GM12878 (cell line): ENCODE data around the gene NHS. TPM values are rescaled to one million over a fixed set of nuclear protein-coding genes. Genes with fewer than 3 reads are reported as not detected.

Experiments
- ATAC-seq: fragments of 200-7000 bp; cut with Tn5 transposase; 3 replicates; pipeline ENCODE4 v1.9.1; 2020; ENCODE audit warnings: mild to moderate bottlenecking, moderate library complexity
- BruUV-seq: library from RNA; stranded (reverse); fragments of 400-500 nt; replicated peaks from 2 replicates; lab custom pipeline; 2021; lab: Mats Ljungman, UMichigan
- CTCF ChIA-PET: fragments of 300-600 bp; sonication (Branson Sonifier 250); formaldehyde crosslinking; extraction: SDS; loops from one replicate; lab custom pipeline; 2021; ENCODE audit warnings: inconsistent platforms; lab: Yijun Ruan, JAX
- POLR2A ChIA-PET: fragments of 350-600 bp; formaldehyde crosslinking; extraction: SDS; loops from one replicate; lab custom pipeline; 2021; ENCODE audit warnings: inconsistent platforms; lab: Charles Lee
- RAD21 ChIA-PET: fragments of 300-600 bp; sonication (Branson Sonifier 250); formaldehyde crosslinking; loops from one replicate; lab custom pipeline; 2023; ENCODE audit warnings: antibody characterized with exemption; ENCODE audit not compliant: unreplicated experiment; lab: Charles Lee
- SMC1A ChIA-PET: fragments of 300-600 bp; sonication (Branson Sonifier 250); formaldehyde crosslinking; loops from one replicate; lab custom pipeline; 2023; ENCODE audit not compliant: unreplicated experiment, uncharacterized antibody; lab: Charles Lee
- DNase-seq: peaks from one replicate; pipeline ENCODE4 v3.0.0-alpha.2; 2011; ENCODE audit warnings: low read depth, low spot score
- FAIRE-seq: peaks from 3 replicates; lab custom pipeline; 2011; peaks lifted over from hg19 to GRCh38; lab: Jason Lieb, UNC
- H2AFZ ChIP-seq: 2 replicates; pipeline ENCODE4 v1.6.0; 2011; ENCODE audit warnings: low read depth, low read length, control low read depth; ENCODE audit not compliant: control insufficient read depth
- H3K27ac ChIP-seq: 2 replicates; pipeline ENCODE4 v1.5.1; 2011; ENCODE audit warnings: control low read depth; ENCODE audit not compliant: control insufficient read depth, insufficient read depth
- H3K27me3 ChIP-seq, 2 experiments: replicated peaks in 1 of 2; 2 replicates each; pipeline versions ENCODE4 v1.6.0 to v1.6.1; 2011; ENCODE audit warnings: low read length in 1 of 2; ENCODE audit not compliant: control insufficient read depth in 2 of 2, insufficient read depth in 2 of 2
- H3K36me3 ChIP-seq, 2 experiments: 2 replicates each; pipeline ENCODE4 v1.5.1; 2011; ENCODE audit warnings: low read length in 1 of 2; ENCODE audit not compliant: control insufficient read depth in 2 of 2, insufficient read depth in 2 of 2
- H3K4me1 ChIP-seq: 2 replicates; pipeline ENCODE4 v1.6.1; 2011; ENCODE audit warnings: mild to moderate bottlenecking, low read length, moderate library complexity, mixed read lengths; ENCODE audit not compliant: control insufficient read depth, insufficient read depth
- H3K4me2 ChIP-seq: 2 replicates; pipeline ENCODE4 v1.6.0; 2011; ENCODE audit warnings: control low read depth; ENCODE audit not compliant: control insufficient read depth, insufficient read depth
- H3K4me3 ChIP-seq: fragments of 200-600 bp; sonication (generic); 2 replicates; pipeline ENCODE4 v1.5.1; 2016
- H3K79me2 ChIP-seq: 2 replicates; pipeline ENCODE4 v1.6.0; 2011; ENCODE audit warnings: low read length; ENCODE audit not compliant: control insufficient read depth, insufficient read depth
- H3K9ac ChIP-seq: 2 replicates; pipeline ENCODE4 v1.8.0; 2011; ENCODE audit warnings: low read length, control low read depth, mixed read lengths; ENCODE audit not compliant: control insufficient read depth, insufficient read depth
- H3K9me3 ChIP-seq: replicated peaks from 3 replicates; pipeline ENCODE4 v1.5.1; 2011; ENCODE audit warnings: mild to moderate bottlenecking, low read length; ENCODE audit not compliant: control insufficient read depth, insufficient read depth
- H4K20me1 ChIP-seq: 2 replicates; pipeline ENCODE4 v1.6.0; 2011; ENCODE audit not compliant: control insufficient read depth, insufficient read depth
- CHD1 ChIP-seq: IDR thresholded peaks from 2 replicates; pipeline ENCODE4 v1.6.1; 2012; ENCODE audit warnings: low read depth, low read length, improper control_type of control experiment
- IRF4 ChIP-seq: IDR thresholded peaks from 2 replicates; pipeline ENCODE4 v1.6.1; 2011; ENCODE audit warnings: low read depth, low read length
- RUNX3 ChIP-seq: IDR thresholded peaks from 2 replicates; pipeline ENCODE4 v1.6.1; 2012; ENCODE audit warnings: low read length, inconsistent platforms
- TCF3 ChIP-seq: IDR thresholded peaks from 2 replicates; pipeline ENCODE4 v1.6.1; 2012; ENCODE audit warnings: low read depth, mild to moderate bottlenecking, low read length, borderline replicate concordance; ENCODE audit not compliant: insufficient read depth
- ZNF217 ChIP-seq: fragments of 450-650 bp; IDR thresholded peaks from 2 replicates; pipeline ENCODE4 v1.6.1; 2017; ENCODE audit warnings: antibody characterized with exemption, mild to moderate bottlenecking
- whole genome bisulfite sequencing: methylation state at CpG from one replicate; pipeline ENCODE4 v1.1.6; 2016; ENCODE audit warnings: low lambda C conversion rate; ENCODE audit not compliant: insufficient replicate concordance, insufficient coverage; ENCODE audit errors: missing lambda C conversion rate; 5-methylcytosine and 5-hydroxymethylcytosine counted together
- in situ Hi-C: fragments of 300-500 bp; cut with MboI; formaldehyde crosslinking; loops from 9 replicates; pipeline ENCODE4 v1.14.3; 2018; ENCODE audit warnings: mixed read lengths
- intact Hi-C: fragments of 100-400 bp; cut with micrococcal nuclease; formaldehyde crosslinking; loops from one replicate; pipeline ENCODE4 v1.14.2; 2022; ENCODE audit not compliant: unreplicated experiment
- polyA plus RNA-seq, 11 experiments: library from polyadenylated mRNA; depleted of rRNA in 4 of 11; unstranded in 6 of 11; stranded (reverse) in 5 of 11; fragments of >200 nt; fragmentation: Nextera tagmentation in 4 of 11; fragmentation: Illumina TruSeq in 1 of 11; extraction: Ambion mirVana in 4 of 11; extraction: Trizol in 1 of 11; gene quantifications; 1 replicate in 1 of 11; 2 replicates in 10 of 11; pipeline versions ENCODE4 v1.2.1 to v1.2.3, GENCODE V29; 2011 to 2016; ENCODE audit warnings: inconsistent platforms in 2 of 11, missing spikeins in 2 of 11, low read depth in 1 of 11
- total RNA-seq, 4 experiments: library from RNA; depleted of rRNA in 3 of 4; stranded (reverse); fragments of >200 nt in 3 of 4; fragmentation: Illumina TruSeq in 1 of 4; extraction: Trizol in 1 of 4; gene quantifications; 2 replicates each; pipeline versions ENCODE4 v1.2.1 to v1.2.3, GENCODE V29; 2013 to 2021
- TF ChIP-seq, protein P1 (sequence below): fragments of 450-650 bp; IDR thresholded peaks from 2 replicates; pipeline ENCODE4 v1.6.1; 2017; ENCODE audit warnings: low read depth, mild to moderate bottlenecking, moderate library complexity
- TF ChIP-seq, protein P2 (sequence below): fragments of 150-350 bp; IDR thresholded peaks from 2 replicates; pipeline ENCODE4 v1.6.1; 2016; ENCODE audit warnings: low read depth, low read length
- TF ChIP-seq, protein P3 (sequence below): IDR thresholded peaks from 2 replicates; pipeline ENCODE4 v1.6.1; 2011; ENCODE audit warnings: mild to moderate bottlenecking, low read depth, low read length, moderate library complexity; ENCODE audit not compliant: insufficient replicate concordance

Gene NHS
- total and polyA plus RNA-seq, 10 of the 15 experiments (the other 5 are each of a cell fraction or from before 2014, with no cell fraction given), result under 0.01 to 0.07 (median 0.03) TPM; not detected in 7

DNA sequence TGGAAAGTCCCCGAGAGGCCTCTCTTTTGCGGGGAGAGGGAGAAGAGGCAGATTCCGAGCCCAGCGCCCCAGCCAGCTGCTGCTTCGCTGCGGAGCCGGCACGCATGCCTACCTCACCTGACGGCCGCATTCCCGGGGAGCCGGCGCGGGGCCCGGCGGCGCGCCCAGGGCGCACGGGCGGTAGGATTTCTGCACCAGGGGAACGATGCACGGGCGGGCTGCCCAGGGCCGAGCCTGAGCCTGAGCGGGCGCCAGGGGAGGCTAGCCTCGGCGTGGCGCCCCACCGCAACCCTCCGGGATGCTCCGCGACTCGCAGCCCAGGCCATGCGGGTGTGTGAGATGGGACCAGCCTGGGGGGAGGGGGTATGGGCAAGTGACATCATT is 281.0 kb downstream of the NHS start (continued):
- TF ChIP-seq, protein P1, sequence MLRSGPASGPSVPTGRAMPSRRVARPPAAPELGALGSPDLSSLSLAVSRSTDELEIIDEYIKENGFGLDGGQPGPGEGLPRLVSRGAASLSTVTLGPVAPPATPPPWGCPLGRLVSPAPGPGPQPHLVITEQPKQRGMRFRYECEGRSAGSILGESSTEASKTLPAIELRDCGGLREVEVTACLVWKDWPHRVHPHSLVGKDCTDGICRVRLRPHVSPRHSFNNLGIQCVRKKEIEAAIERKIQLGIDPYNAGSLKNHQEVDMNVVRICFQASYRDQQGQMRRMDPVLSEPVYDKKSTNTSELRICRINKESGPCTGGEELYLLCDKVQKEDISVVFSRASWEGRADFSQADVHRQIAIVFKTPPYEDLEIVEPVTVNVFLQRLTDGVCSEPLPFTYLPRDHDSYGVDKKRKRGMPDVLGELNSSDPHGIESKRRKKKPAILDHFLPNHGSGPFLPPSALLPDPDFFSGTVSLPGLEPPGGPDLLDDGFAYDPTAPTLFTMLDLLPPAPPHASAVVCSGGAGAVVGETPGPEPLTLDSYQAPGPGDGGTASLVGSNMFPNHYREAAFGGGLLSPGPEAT, result no peak
- TF ChIP-seq, protein P2, sequence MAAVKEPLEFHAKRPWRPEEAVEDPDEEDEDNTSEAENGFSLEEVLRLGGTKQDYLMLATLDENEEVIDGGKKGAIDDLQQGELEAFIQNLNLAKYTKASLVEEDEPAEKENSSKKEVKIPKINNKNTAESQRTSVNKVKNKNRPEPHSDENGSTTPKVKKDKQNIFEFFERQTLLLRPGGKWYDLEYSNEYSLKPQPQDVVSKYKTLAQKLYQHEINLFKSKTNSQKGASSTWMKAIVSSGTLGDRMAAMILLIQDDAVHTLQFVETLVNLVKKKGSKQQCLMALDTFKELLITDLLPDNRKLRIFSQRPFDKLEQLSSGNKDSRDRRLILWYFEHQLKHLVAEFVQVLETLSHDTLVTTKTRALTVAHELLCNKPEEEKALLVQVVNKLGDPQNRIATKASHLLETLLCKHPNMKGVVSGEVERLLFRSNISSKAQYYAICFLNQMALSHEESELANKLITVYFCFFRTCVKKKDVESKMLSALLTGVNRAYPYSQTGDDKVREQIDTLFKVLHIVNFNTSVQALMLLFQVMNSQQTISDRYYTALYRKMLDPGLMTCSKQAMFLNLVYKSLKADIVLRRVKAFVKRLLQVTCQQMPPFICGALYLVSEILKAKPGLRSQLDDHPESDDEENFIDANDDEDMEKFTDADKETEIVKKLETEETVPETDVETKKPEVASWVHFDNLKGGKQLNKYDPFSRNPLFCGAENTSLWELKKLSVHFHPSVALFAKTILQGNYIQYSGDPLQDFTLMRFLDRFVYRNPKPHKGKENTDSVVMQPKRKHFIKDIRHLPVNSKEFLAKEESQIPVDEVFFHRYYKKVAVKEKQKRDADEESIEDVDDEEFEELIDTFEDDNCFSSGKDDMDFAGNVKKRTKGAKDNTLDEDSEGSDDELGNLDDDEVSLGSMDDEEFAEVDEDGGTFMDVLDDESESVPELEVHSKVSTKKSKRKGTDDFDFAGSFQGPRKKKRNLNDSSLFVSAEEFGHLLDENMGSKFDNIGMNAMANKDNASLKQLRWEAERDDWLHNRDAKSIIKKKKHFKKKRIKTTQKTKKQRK, result no peak
- TF ChIP-seq, protein P3, sequence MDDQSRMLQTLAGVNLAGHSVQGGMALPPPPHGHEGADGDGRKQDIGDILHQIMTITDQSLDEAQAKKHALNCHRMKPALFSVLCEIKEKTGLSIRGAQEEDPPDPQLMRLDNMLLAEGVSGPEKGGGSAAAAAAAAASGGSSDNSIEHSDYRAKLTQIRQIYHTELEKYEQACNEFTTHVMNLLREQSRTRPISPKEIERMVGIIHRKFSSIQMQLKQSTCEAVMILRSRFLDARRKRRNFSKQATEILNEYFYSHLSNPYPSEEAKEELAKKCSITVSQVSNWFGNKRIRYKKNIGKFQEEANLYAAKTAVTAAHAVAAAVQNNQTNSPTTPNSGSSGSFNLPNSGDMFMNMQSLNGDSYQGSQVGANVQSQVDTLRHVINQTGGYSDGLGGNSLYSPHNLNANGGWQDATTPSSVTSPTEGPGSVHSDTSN, result no peak
- TF ChIP-seq TCF3 (no peak), RUNX3 (no peak), ZNF217 (no peak)

DNA sequence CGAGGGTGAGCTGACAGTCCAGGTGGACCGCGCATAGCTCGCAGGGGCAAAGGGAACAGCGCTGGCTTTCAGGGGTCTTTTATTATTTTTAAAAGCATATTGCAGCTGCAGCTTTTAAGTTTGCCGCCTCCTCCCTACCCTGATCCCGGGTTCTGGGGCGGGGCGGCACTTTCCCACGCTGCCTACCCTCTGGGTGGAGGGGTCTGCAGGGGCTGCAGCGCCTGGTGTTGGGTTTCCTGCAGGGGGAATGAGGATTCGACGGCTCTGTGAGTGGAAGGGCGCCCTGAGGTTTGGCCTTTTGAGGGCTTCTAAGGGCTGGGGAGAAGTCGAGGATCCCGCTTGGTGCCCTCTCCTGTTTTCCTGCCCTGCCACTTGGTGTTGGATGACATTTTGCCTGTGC is 281.6 kb downstream of the NHS start:
- ChIA-PET POLR2A (no interaction called here), SMC1A (no interaction called here), CTCF (no interaction called here), RAD21 (no interaction called here)
- no peak overlapping the region for H3K4me2 ChIP-seq
- no peak overlapping the region for H3K4me3 ChIP-seq
- intact Hi-C loops (no loop called here), in situ Hi-C loops (no loop called here)
- H2AFZ ChIP-seq, result no peak overlapping the region
- no TSS peak for BruUV-seq
- 62% methylated on average over 16 of the region's 16 CpGs for WGBS
- no peaks in the 10 kb centered on the region for H4K20me1 ChIP-seq
- H3K9ac ChIP-seq, result no peak overlapping the region
- H3K27ac ChIP-seq, result no peak overlapping the region
- H3K79me2 ChIP-seq, result no peaks in the 10 kb centered on the region
- FAIRE-seq, result no peak
- no peaks in the 10 kb centered on the region; a peak in 1 of 4 replicates for H3K27me3 ChIP-seq
- no peak for DNase-seq
- ATAC-seq, result no peak
- no peak for TF ChIP-seq IRF4
- no peak for TF ChIP-seq CHD1
- no peaks in the 10 kb centered on the region; the same call in 2 of the 3 replicates for H3K9me3 ChIP-seq
- no peaks in the 10 kb centered on the region for H3K36me3 ChIP-seq
- H3K4me1 ChIP-seq, result no peaks in the 10 kb centered on the region
